ENCODE data around the gene ABITRAM.
A peak's percentile ranks its signal among the peaks of the same experiment; 100 is the strongest.
"Not testable (repeated sequence)": the region's sequence is repeated elsewhere in the genome, so short reads cannot be mapped to it uniquely, and the experiment has no call there.

ABITRAM gene

DNA sequence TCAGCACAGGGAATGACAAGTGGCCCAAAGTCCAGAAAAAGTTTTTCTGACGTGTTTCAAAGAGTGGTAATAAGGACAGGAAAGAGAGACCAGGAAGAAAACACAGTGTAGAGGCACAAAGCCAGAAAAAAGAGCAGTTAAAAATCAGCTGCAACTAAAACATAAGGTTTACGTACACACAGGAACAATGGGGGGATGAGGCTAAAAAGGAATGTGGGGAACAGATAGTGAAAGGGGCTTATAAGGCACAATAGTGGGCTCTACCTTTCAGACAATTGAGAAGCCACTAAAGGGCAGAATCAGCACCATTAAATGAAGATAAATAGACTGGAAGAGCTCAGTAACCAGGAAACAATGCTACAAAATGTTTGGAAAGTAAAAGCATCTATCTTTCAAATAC, 5.8 kb upstream of the ABITRAM start:
- DNase-seq (ENCODE audit: low spot score): no peak

GRCh38 chr9:108933231-108933717, 926 bp upstream of the ABITRAM start:
- DNase-seq (ENCODE audit: low spot score): no peak

DNA sequence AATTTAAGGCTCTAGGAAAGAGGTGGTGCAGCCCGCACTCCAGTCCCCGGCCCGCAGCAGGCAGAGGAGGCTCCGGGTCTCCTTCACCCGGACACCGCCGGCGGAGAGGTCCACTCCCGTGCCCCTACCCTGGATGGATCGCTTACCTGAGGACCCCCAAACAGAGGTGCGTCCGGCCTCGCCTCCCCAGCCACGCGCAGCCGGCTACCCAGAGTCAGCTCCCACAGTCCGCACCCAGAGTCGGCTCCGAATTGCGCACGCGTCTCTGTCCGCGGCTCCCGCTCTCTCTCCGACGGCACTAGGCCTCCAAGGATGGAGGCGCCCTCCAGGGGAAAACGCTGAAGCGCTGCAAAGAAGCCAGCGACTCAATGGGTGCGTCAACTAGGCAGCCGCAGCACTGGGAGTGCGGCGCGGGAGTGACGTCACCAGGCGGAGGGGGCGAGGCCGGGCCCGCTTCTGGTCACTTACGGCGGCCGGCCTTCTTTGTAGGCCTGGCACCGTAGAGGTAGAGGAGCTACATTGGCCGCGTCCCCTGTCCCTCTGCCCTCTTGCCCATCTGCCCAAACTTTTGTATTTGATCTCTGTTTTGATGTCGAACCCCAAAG, 380 bp upstream of the ABITRAM start, which contains the start of gene ELP1:
Gene ELP1 (minus strand): TSS at position 407 of the 605 bp plus-strand sequence. CDS start 2,978 bp downstream, outside the sequence.
- DNase-seq (ENCODE audit: low spot score): peak; percentile 89

GRCh38 chr9:108937561-108938305, 3.5 kb downstream of the ABITRAM start:
- no peak for DNase-seq (ENCODE audit: low spot score)

DNA sequence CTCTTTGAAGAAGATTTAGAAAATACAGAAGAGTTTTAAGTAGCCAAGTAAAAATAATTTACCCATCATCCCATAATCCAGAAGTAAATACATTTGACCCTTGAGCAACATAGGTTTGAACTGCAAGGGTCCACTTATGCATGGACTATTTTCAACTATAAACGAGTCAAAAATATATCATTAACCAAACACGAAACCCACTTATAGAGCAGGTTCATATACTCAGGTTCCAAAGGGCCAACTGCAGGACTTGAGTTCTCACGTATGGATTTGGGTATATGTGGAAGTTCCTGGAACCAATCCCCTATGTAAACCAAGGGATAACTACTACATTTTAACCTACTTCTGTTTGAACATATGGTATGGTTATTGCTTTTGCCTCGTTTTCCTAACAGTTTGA, 5.8 kb downstream of the ABITRAM start:
- no peak for DNase-seq (ENCODE audit: low spot score)

DNA sequence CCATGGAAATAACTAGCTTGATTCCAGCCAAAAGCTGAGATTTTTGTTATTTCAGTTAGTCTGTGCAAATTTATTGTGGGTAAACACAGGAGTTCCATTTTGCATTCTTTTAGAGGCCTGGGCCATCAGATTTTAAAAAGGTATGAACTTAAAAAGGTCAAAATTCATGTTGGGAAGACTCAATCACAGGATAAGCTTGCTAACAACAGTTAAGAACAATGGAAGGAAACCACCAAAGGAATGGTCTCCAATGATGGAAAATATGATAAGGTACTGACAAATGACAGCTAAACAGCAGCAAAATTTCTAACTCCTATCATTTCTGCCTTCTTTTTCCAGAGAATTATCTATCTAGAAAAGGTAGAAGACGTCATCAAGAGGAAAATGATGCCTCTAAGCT, 16.0 kb downstream of the ABITRAM start:
- no peak for DNase-seq (ENCODE audit: low spot score)

GRCh38 chr9:108951578-108951977, 17.4 kb downstream of the ABITRAM start:
- DNase-seq (ENCODE audit: low spot score): no peak

GRCh38 chr9:108953983-108954574, 19.9 kb downstream of the ABITRAM start:
- peak; percentile 28 for DNase-seq (ENCODE audit: low spot score)

GRCh38 chr9:108956022-108956630, 21.9 kb downstream of the ABITRAM start:
- DNase-seq (ENCODE audit: low spot score): no peak

- no peak for DNase-seq (ENCODE audit: low spot score)
These were observed 22.4 kb downstream of the ABITRAM start for GRCh38 chr9:108956631-108957026.

- DNase-seq (ENCODE audit: low spot score): no peak
These were observed 26.1 kb downstream of the ABITRAM start for GRCh38 chr9:108960331-108960730.

- no peak for DNase-seq (ENCODE audit: low spot score)
These were observed 27.0 kb downstream of the ABITRAM start for GRCh38 chr9:108961151-108961550.

DNA sequence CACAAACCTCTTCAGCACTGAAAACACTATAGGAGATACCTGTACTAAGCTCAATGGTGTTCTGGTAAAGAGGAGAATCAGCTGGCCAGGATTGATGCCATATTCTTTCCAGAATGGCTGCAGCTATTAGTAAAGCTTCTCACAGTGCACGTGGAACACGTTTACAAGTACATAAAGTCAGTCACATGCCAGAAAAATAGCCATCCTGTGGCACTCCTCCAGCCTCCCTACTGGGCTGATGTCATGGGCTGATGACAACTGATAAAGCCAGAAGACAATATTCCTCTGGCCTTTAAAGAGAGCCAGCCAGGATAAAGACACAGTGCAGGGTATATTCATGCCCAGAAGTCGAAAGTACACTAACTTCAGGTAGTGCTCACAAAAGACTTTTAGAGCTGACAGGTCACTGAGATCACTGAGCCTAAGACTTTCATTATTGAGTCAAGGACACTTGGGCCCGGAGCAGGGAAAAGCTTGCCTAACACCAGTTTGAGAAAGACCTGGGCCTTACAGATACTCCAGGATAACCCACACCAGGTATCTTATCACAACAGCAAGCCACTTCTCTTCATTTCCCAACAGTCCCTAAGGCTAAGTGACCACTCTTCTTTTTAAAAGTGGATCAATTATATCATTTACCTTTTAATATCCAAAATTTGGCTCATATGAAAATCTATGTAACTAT, 29.4 kb downstream of the ABITRAM start:
- DNase-seq (ENCODE audit: low spot score): no peak

- no peak for DNase-seq (ENCODE audit: low spot score)
These were observed 33.7 kb downstream of the ABITRAM start for GRCh38 chr9:108967916-108968315.

DNA sequence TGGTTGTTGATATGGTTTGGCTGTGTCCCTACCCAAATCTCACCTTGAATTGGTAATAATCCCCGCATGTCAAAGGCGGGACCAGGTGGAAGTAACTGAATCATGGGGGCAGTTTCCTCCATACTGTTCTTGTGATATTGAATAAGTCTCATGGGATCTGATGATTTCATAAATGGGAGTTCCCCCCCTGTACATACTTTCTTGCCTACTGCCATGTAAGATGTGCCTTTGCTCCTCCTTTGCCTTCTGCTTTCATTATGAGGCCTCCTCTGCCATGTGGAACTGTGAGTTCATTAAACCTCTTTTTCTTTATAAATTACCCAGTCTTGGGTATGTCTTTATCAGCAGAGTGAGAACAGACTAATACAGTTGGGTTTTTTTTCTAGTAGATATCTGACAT, 37.2 kb downstream of the ABITRAM start:
- not testable (repeated sequence) for DNase-seq (ENCODE audit: low spot score)

- no peak for DNase-seq (ENCODE audit: low spot score)
These were observed 38.0 kb downstream of the ABITRAM start for GRCh38 chr9:108972186-108972585.

- DNase-seq (ENCODE audit: low spot score): no peak
These were observed 38.5 kb downstream of the ABITRAM start for GRCh38 chr9:108972626-108973209.

DNA sequence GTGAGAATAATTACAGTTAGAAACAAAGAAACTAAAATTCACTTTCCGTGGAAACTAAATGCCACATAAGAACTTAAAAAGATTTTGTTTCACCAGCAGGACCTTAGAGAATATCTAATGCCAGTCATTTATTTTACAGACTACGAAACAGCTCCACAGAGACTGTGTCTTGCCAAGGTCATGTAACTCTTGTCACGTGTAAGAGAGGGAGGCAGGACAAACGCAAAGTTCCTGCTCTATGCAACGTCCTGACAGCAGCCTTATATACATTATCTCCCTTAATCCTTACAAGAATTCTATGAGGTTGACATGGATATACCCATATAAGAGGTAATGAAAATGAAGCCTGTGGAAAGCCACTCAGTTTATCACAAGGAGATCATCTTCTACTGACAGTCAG, 39.7 kb downstream of the ABITRAM start:
- no peak for DNase-seq (ENCODE audit: low spot score)

DNA sequence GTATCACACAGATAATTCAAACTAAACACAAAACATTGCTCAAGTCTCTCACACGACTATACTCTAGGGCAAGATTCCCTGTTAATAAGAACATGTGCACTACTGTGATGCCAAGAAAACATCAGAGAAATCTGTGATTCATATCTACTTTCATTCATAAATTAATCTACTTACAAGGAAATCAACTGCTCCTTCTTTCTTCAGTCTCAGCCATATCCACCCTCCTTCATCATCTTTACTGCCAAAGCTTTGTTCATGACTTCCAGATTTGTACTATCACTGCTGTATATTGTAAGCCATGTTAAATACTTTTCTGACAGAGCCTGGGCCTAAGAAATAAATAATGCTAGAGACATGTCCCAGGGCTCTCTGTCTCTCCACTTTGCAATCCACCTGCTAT, 44.0 kb downstream of the ABITRAM start:
- no peak for DNase-seq (ENCODE audit: low spot score)

- DNase-seq (ENCODE audit: low spot score): no peak
These were observed 46.7 kb downstream of the ABITRAM start for GRCh38 chr9:108980893-108981292.

DNA sequence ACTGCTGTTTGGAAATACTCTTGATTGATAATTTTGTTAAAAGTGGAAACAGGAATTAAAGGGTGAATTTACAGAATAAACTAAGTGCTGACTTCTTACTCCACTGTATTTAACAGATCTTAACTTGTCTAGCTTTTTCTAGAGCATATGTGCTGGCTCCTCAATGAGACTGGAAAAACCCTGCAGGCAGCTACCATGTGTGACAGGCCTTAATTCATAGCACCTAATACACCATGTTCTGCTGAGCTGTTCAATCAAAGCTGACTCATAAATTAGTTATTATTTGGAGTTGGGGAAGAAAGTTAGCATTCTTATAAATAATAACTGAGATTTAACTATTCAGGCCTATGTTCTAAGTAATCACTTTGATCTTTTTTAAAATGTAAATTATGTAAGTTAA, 49.7 kb downstream of the ABITRAM start:
- no peak for DNase-seq (ENCODE audit: low spot score)

All from germinal center (tissue), 1 donor.